Hepatocyte (in vitro differentiated cells): Measurements from ENCODE around the gene ZNF764. TPM values are rescaled to one million over a fixed set of nuclear protein-coding genes. Genes with fewer than 3 reads are reported as not detected.
A peak's percentile ranks its signal among the peaks of the same experiment; 100 is the strongest.

Source experiments
- DNase-seq: peaks from one replicate; pipeline ENCODE4 v3.0.0-alpha.2; 2016; ENCODE audit warnings: low spot score
- H2AFZ ChIP-seq: fragments of 200-600 bp; sonication (generic); 2 replicates; pipeline ENCODE4 v1.6.0; 2016; ENCODE audit warnings: antibody characterized with exemption, mild to moderate bottlenecking
- H3K27ac ChIP-seq: fragments of 200-600 bp; sonication (generic); 2 replicates; pipeline ENCODE4 v1.5.1; 2016; ENCODE audit warnings: mild to moderate bottlenecking
- H3K27me3 ChIP-seq: fragments of 200-600 bp; sonication (generic); 2 replicates; pipeline ENCODE4 v1.6.1; 2016
- H3K36me3 ChIP-seq: fragments of 200-600 bp; sonication (generic); replicated peaks from 2 replicates; pipeline ENCODE4 v1.5.1; 2016; ENCODE audit warnings: low read depth; ENCODE audit not compliant: insufficient read depth
- H3K4me1 ChIP-seq: fragments of 200-600 bp; sonication (generic); 2 replicates; pipeline ENCODE4 v1.5.1; 2016; ENCODE audit warnings: mild to moderate bottlenecking, moderate library complexity; ENCODE audit not compliant: insufficient read depth
- H3K4me2 ChIP-seq: fragments of 200-600 bp; sonication (generic); 2 replicates; pipeline ENCODE4 v1.6.0; 2016
- H3K4me3 ChIP-seq: fragments of 200-600 bp; sonication (generic); 2 replicates; pipeline ENCODE4 v1.5.1; 2016; ENCODE audit warnings: mild to moderate bottlenecking
- H3K79me2 ChIP-seq: fragments of 200-600 bp; sonication (generic); 2 replicates; pipeline ENCODE4 v1.6.0; 2017; ENCODE audit warnings: mild to moderate bottlenecking
- H3K9me2 ChIP-seq: fragments of 200-600 bp; sonication (generic); replicated peaks from 2 replicates; pipeline ENCODE4 v1.6.0; 2017; ENCODE audit warnings: mild to moderate bottlenecking; ENCODE audit not compliant: insufficient read depth
- H3K9me3 ChIP-seq: fragments of 200-600 bp; sonication (generic); 2 replicates; pipeline ENCODE4 v1.5.1; 2016; ENCODE audit warnings: low read depth, mild to moderate bottlenecking
- H4K20me1 ChIP-seq: fragments of 200-600 bp; sonication (generic); 2 replicates; pipeline ENCODE4 v1.6.0; 2016; ENCODE audit warnings: mild to moderate bottlenecking; ENCODE audit not compliant: insufficient read depth, poor library complexity, severe bottlenecking
- EZH2 ChIP-seq: fragments of 200-600 bp; sonication (generic); IDR thresholded peaks from 2 replicates; pipeline ENCODE4 v1.6.1; 2016; ENCODE audit warnings: antibody characterized with exemption, mild to moderate bottlenecking, borderline replicate concordance
- EZH2phosphoT487 ChIP-seq: fragments of 200-600 bp; sonication (generic); IDR thresholded peaks from one replicate; pipeline ENCODE4 v1.6.1; 2018; ENCODE audit warnings: antibody characterized with exemption, mild to moderate bottlenecking, low read depth, moderate library complexity; ENCODE audit not compliant: unreplicated experiment, severe bottlenecking
- whole genome bisulfite sequencing: methylation state at CpG from one replicate; pipeline ENCODE4 v1.1.6; 2016; ENCODE audit warnings: low lambda C conversion rate; ENCODE audit errors: missing lambda C conversion rate; 5-methylcytosine and 5-hydroxymethylcytosine counted together
- polyA plus RNA-seq: library from polyadenylated mRNA; unstranded; fragments of >200 nt; fragmentation: Nextera tagmentation; extraction: Ambion mirVana; gene quantifications from 2 replicates; pipeline ENCODE4 v1.2.1, GENCODE V29; 2016
- total RNA-seq: library from RNA; depleted of rRNA; stranded (reverse); fragments of >200 nt; gene quantifications from 2 replicates; pipeline ENCODE4 v1.2.3, GENCODE V29; 2014
- TF ChIP-seq, protein P1 (sequence below): fragments of 200-600 bp; sonication (generic); IDR thresholded peaks from 2 replicates; pipeline ENCODE4 v1.5.1; 2016; ENCODE audit warnings: antibody characterized with exemption, mild to moderate bottlenecking; ENCODE audit not compliant: poor library complexity

Gene ZNF764
- total and polyA plus RNA-seq, 2 experiments from 2014 or later: 9.8 to 12.1 TPM

DNA sequence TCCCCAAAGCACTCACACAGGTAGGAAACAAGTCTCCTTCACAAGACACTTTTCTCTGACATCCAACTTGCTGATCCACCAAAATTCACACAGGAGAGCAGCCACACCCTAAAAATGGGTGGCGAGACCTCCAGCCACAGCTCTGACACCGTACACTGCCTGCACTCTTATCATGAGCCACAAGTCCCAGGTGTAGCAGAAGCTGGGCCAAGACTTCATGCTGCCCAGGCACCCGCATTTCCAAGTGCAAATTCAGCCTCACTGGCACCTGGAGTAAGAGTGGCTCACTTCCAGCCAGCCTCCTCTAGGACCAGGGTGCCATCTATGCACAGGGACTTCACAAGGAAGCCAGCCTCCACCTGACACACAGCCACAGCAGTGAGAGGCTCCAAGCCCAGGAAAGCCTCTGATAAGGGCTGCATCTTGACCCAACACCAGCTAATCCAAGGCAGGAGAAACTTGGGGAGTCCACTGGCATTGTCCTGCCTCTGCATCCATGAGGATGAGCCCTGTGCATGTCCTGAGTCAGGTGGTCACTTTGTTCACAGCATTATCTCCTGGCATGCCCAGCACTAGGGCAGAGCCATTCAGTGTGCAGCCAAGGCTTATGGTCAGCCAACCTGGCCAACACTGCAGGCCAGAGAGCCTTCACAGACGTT lies 29.2 kb downstream of the ZNF764 start:
- Histone ChIP-seq H3K9me2 (no peaks in the 10 kb centered on the region), H2AFZ (no peak overlapping the region), H3K9me3 (no peaks in the 10 kb centered on the region), H4K20me1 (no peaks in the 10 kb centered on the region), H3K4me1 (peaks cover 16% of the 10 kb centered on the region), H3K27ac (peak overlapping the region; percentile 100), H3K4me2 (no peak overlapping the region), H3K36me3 (no peaks in the 10 kb centered on the region), H3K79me2 (peaks cover 25% of the 10 kb centered on the region), H3K4me3 (no peak overlapping the region), H3K27me3 (no peaks in the 10 kb centered on the region)
- DNase-seq: no peak
- WGBS: 85% methylated on average over 4 of the region's 4 CpGs
- TF ChIP-seq, protein P1, sequence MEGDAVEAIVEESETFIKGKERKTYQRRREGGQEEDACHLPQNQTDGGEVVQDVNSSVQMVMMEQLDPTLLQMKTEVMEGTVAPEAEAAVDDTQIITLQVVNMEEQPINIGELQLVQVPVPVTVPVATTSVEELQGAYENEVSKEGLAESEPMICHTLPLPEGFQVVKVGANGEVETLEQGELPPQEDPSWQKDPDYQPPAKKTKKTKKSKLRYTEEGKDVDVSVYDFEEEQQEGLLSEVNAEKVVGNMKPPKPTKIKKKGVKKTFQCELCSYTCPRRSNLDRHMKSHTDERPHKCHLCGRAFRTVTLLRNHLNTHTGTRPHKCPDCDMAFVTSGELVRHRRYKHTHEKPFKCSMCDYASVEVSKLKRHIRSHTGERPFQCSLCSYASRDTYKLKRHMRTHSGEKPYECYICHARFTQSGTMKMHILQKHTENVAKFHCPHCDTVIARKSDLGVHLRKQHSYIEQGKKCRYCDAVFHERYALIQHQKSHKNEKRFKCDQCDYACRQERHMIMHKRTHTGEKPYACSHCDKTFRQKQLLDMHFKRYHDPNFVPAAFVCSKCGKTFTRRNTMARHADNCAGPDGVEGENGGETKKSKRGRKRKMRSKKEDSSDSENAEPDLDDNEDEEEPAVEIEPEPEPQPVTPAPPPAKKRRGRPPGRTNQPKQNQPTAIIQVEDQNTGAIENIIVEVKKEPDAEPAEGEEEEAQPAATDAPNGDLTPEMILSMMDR: no peak
- TF ChIP-seq EZH2 (no peak), EZH2phosphoT487 (no peak)

DNA sequence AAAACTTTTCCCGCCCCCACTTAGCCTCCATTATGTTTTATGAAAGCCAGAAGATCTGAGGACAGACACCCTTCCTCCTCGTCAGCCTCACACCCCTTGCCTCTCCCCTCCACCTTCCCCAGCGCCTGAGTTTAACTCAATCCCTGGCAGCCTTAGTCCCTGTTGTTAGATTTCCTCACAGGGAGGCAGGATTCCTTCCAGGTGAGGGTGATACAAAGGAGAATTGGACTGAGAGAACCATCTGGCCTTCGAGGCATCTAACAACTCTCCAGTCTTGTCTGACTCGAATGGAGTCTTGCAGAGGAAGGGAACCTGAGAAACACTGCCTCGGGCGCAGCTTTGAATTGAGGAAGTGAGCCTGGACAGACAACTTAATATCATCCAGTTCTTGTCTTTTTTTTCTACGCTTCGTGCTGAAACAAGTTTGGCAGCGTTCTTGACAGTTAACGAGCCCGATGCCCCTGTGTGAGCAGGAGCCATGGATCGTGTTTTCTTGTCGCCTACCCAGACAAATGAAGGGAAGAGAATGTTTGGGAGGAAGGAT lies 30.5 kb downstream of the ZNF764 start:
- Histone ChIP-seq H4K20me1 (no peaks in the 10 kb centered on the region), H2AFZ (peak overlapping the region; percentile 47), H3K4me2 (peak overlapping the region; percentile 72), H3K9me3 (no peaks in the 10 kb centered on the region), H3K36me3 (no peaks in the 10 kb centered on the region), H3K9me2 (no peaks in the 10 kb centered on the region), H3K27me3 (no peaks in the 10 kb centered on the region), H3K27ac (peak overlapping the region; percentile 100), H3K79me2 (peaks cover 12% of the 10 kb centered on the region), H3K4me3 (no peak overlapping the region), H3K4me1 (peaks cover 9% of the 10 kb centered on the region)
- TF ChIP-seq, protein P1: no peak
- TF ChIP-seq EZH2 (no peak), EZH2phosphoT487 (no peak)
- DNase-seq: no peak
- 34% methylated on average over 14 of the region's 14 CpGs for WGBS

DNA sequence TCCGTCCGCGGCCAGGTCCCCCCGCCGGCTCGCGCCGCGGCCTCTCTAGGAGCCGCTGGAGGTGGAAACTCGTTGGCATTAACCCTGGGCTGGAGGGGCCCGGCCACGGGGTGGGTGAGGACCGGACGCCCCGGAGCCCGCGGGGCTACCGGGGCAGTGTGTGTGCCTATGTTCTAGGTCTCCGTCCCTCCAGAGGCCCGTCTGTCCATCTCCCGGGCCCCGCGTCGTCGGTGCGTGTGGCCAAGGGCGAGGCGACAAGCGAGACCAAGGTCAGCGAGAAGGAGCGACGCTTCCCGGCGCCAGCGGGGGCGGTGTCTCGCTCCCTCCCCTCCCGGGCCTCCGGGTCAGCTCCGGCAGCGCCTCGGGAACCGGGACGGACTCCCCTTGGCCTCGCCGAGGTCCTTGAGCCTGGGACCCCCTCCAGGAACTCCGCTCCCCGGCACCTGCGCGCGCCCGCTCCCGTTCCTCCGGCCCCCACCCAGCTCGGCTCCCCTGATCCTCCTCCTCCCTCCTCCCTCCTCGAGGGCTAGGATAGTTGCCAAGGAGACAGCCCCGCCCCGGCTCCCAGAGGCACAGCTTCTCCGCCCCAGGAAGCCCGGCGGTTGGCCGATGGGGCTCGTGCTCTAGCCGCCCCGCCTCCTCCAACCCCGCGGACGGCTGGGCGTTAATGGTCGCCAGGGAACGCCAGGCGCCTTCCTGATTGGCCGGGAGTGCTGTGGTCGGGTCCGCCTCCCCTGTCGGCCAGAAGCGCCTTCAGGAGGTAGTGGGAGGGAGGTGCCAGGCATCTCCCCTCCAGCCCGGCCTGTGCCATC lies 31.1 kb downstream of the ZNF764 start:
- peak; percentile 99 for DNase-seq
- no peaks in the 10 kb centered on the region for H4K20me1 ChIP-seq
- no peaks in the 10 kb centered on the region for H3K36me3 ChIP-seq
- H3K4me2 ChIP-seq: peak overlapping the region; percentile 86
- WGBS: under 1% methylated on average over 38 of the region's 79 CpGs
- peak overlapping the region; percentile 100 for H3K27ac ChIP-seq
- peak overlapping the region; percentile 89 for H2AFZ ChIP-seq
- TF ChIP-seq, protein P1: peak; percentile 31
- TF ChIP-seq EZH2phosphoT487: no peak
- H3K4me1 ChIP-seq: peaks cover 11% of the 10 kb centered on the region
- H3K9me2 ChIP-seq: no peaks in the 10 kb centered on the region
- peaks cover 8% of the 10 kb centered on the region for H3K79me2 ChIP-seq
- H3K9me3 ChIP-seq: no peaks in the 10 kb centered on the region
- H3K27me3 ChIP-seq: no peaks in the 10 kb centered on the region
- peak overlapping the region; percentile 74 for H3K4me3 ChIP-seq
